Epithelial cell of proximal tubule (primary cell): Measurements from ENCODE around the gene MPC1L. TPM values are rescaled to one million over a fixed set of nuclear protein-coding genes. Genes with fewer than 3 reads are reported as not detected.

ENCODE experiments used
- DNase-seq: peaks from one replicate; pipeline ENCODE4 v3.0.0-alpha.2; 2011; ENCODE audit warnings: low read depth
- H3K4me3 ChIP-seq: 2 replicates; pipeline ENCODE4 v1.5.1; 2011; ENCODE audit warnings: low read depth, mild to moderate bottlenecking, low read length
- CTCF ChIP-seq: conservative IDR thresholded peaks from 2 replicates; pipeline ENCODE4 v1.5.1; 2012; ENCODE audit warnings: low read depth, mild to moderate bottlenecking, low read length
- total RNA-seq: library from RNA; depleted of rRNA; stranded (reverse); fragments of >200 nt; gene quantifications from 2 replicates; pipeline ENCODE4 v1.2.3, GENCODE V29; 2015

Gene MPC1L
- total RNA-seq, 1 donor from 2014 or later, result not detected

- TF ChIP-seq CTCF, result no peak
- no peak for DNase-seq
- no peak overlapping the region for H3K4me3 ChIP-seq
Observed at GRCh38 chrX:40612511-40612910, 10.7 kb upstream of the MPC1L start.

GRCh38 chrX:40615976-40616375 is 7.3 kb upstream of the MPC1L start:
- no peak for DNase-seq
- no peak for TF ChIP-seq CTCF
- H3K4me3 ChIP-seq, result no peak overlapping the region

DNA sequence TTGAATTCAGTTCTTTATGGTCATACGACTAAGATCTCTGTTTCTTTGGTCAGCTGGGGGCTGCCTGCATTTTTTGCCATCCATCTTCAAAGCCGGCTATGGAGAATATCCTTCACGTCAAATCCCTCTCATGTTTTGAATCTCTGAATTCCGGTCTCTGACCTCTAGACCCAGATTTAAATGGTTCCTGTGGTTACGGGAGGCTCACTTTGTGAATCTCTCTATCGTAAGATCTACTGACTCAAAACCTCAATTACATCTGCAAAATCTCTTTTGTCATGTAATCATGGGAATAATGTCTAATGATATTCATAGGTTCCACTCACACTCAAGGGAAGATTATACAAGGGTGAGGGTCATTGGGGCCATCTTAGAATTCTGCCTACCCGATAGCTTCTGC is 5.7 kb upstream of the MPC1L start:
- H3K4me3 ChIP-seq, result no peak overlapping the region
- DNase-seq, result no peak
- no peak for TF ChIP-seq CTCF

DNA sequence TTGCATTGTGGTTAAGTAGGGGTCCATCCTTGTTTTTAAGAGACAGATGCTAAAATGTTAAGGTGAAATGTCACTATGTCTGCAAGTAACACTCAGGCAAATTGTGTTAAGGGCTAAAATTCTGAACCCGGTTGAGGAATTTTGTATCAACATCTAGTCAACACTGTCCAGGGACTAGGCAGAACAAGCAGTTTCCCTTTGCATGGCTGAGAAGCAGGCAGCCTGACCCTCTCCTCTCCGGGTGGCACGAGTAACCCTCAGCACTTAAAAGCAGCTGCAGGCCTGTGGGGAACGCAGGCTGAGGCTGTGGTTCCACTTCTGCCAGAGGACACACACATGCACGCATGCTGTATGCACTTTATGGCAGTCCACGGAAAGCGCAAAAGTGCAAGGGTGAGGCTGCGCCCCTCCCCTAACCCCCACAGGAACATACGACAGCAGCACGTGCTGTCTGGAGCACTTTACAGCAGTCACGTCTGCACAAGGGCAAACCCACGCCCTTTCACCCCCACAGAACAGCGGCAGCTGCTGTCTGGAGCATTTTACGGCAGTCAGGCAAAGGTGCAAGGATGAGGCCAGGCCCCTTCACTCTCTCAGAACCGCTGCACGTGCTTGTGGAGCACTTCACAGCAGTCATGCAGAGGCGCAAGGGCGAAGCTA is 619 bp upstream of the MPC1L start:
- no peak overlapping the region for H3K4me3 ChIP-seq
- TF ChIP-seq CTCF, result no peak
- DNase-seq, result no peak

- DNase-seq, result no peak
Observed at GRCh38 chrX:40623665-40624064, 437 bp downstream of the MPC1L start.

DNA sequence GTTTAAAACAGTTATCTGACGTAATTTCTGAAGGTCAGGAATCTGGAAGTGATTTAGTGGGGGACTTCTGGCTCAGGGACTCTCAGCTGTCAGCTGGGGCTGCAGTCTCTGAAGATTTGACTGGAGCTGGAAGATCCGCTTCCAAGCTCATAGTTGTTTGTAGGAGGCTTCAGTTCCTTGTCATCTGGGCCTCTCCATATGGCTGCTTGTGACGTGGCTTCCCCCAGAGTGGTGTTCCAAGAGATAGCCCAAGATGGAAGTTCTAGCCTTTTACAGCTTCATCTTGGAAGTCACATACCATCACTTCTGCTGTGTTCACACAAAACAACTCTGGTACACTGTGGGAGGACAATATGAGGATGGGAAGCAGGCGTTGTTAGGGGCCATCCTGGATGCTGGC is 2.1 kb downstream of the MPC1L start:
- no peak overlapping the region for H3K4me3 ChIP-seq
- no peak for TF ChIP-seq CTCF
- no peak for DNase-seq

More at GRCh38 chrX:40623665-40624064, 437 bp downstream of the MPC1L start:
- no peak overlapping the region for H3K4me3 ChIP-seq
- TF ChIP-seq CTCF, result no peak

DNA sequence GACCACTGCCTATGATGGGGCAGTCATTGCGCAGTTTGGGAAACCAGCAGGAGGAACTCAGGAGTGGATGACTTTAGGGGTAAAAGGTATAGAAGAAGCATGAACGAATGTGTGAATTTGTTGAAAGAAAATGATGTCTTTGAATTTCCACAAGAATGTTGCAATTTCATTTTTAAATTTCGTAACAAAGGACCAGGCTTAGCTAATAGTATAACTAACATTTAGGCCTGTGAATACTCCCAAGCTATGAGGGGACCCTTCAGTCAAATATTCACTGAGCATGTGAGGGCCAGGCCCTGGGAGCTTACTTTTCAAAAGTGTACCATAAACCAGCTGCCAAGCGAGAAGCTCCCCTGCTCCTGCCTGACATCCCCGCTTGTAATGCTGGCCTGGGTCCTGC is 5.3 kb downstream of the MPC1L start:
- no peak for DNase-seq
- H3K4me3 ChIP-seq, result no peak overlapping the region
- TF ChIP-seq CTCF, result no peak
